Measurements from ENCODE around the gene TAF3. TPM values are rescaled to one million over a fixed set of nuclear protein-coding genes. Genes with fewer than 3 reads are reported as not detected.

Gene TAF3
- total RNA-seq, 1 donor from 2014 or later, result 9.1 TPM

- TF ChIP-seq, protein P1, sequence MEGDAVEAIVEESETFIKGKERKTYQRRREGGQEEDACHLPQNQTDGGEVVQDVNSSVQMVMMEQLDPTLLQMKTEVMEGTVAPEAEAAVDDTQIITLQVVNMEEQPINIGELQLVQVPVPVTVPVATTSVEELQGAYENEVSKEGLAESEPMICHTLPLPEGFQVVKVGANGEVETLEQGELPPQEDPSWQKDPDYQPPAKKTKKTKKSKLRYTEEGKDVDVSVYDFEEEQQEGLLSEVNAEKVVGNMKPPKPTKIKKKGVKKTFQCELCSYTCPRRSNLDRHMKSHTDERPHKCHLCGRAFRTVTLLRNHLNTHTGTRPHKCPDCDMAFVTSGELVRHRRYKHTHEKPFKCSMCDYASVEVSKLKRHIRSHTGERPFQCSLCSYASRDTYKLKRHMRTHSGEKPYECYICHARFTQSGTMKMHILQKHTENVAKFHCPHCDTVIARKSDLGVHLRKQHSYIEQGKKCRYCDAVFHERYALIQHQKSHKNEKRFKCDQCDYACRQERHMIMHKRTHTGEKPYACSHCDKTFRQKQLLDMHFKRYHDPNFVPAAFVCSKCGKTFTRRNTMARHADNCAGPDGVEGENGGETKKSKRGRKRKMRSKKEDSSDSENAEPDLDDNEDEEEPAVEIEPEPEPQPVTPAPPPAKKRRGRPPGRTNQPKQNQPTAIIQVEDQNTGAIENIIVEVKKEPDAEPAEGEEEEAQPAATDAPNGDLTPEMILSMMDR (IDR thresholded peaks at IDR 0.05), result no peak
- Mint-ChIP-seq H3K27ac (ENCODE audit: unreplicated experiment) (no peak overlapping the region), H3K4me3 (ENCODE audit: unreplicated experiment) (no peak overlapping the region), H3K36me3 (ENCODE audit: unreplicated experiment) (no peaks in the 10 kb centered on the region), H3K4me1 (ENCODE audit: unreplicated experiment) (no peaks in the 10 kb centered on the region), H3K27me3 (ENCODE audit: unreplicated experiment) (no peaks in the 10 kb centered on the region), H3K9me3 (ENCODE audit: unreplicated experiment) (no peaks in the 10 kb centered on the region)
- DNase-seq (ENCODE audit: extremely low spot score, unreplicated experiment), result no peak
Measured at GRCh38 chr10:7906128-7906527, 87.8 kb downstream of the TAF3 start.

- no peaks in the 10 kb centered on the region for H3K4me1 Mint-ChIP-seq (ENCODE audit: unreplicated experiment)
- no peak overlapping the region for H3K4me3 Mint-ChIP-seq (ENCODE audit: unreplicated experiment)
- TF ChIP-seq, protein P1 (IDR thresholded peaks at IDR 0.05), result no peak
- DNase-seq (ENCODE audit: extremely low spot score, unreplicated experiment), result no peak
- H3K9me3 Mint-ChIP-seq (ENCODE audit: unreplicated experiment), result no peaks in the 10 kb centered on the region
- no peaks in the 10 kb centered on the region for H3K27me3 Mint-ChIP-seq (ENCODE audit: unreplicated experiment)
- no peak overlapping the region for H3K27ac Mint-ChIP-seq (ENCODE audit: unreplicated experiment)
- H3K36me3 Mint-ChIP-seq (ENCODE audit: unreplicated experiment), result no peaks in the 10 kb centered on the region
Measured at GRCh38 chr10:7908541-7909210, 90.4 kb downstream of the TAF3 start.

DNA sequence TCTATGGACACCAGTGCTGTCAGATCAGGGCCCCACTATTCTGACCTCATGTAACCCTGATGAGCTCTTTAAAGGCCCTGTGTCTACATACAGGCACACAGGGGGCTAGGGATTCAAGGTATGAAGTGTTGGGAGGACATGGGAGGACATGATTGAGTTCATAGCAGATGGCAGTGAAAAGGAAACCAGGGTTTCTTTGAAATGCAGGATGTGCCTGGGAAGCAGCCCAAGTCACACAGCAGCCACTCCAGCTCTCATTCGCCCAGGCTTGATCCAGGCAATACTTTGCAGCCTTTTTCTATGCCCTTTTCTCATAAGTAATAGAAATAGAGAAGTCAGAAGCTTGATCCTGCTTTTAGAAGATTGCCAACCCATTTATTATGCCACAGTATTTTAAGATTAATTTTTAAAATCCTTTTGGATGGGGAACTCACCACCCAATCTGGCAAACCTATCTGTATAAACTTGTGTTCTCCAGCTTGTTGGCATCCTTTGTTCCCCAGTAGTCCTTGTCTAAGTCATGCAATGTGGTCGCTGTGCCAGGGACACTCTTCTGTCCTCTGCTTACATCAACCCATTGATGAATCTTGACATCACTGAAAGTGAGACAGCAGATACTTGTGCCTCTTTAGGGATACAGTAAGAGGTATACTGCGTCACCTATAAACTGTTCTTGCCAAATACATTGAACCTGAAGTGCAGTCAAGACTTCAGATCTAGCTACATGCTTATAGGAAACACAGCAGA, 95.0 kb downstream of the TAF3 start:
- Mint-ChIP-seq H3K4me1 (ENCODE audit: unreplicated experiment) (peaks cover 6% of the 10 kb centered on the region), H3K36me3 (ENCODE audit: unreplicated experiment) (no peaks in the 10 kb centered on the region), H3K27me3 (ENCODE audit: unreplicated experiment) (no peaks in the 10 kb centered on the region), H3K9me3 (ENCODE audit: unreplicated experiment) (no peaks in the 10 kb centered on the region), H3K4me3 (ENCODE audit: unreplicated experiment) (no peak overlapping the region), H3K27ac (ENCODE audit: unreplicated experiment) (no peak overlapping the region)
- TF ChIP-seq, protein P1 (IDR thresholded peaks at IDR 0.05), result no peak
- DNase-seq (ENCODE audit: extremely low spot score, unreplicated experiment), result no peak

DNA sequence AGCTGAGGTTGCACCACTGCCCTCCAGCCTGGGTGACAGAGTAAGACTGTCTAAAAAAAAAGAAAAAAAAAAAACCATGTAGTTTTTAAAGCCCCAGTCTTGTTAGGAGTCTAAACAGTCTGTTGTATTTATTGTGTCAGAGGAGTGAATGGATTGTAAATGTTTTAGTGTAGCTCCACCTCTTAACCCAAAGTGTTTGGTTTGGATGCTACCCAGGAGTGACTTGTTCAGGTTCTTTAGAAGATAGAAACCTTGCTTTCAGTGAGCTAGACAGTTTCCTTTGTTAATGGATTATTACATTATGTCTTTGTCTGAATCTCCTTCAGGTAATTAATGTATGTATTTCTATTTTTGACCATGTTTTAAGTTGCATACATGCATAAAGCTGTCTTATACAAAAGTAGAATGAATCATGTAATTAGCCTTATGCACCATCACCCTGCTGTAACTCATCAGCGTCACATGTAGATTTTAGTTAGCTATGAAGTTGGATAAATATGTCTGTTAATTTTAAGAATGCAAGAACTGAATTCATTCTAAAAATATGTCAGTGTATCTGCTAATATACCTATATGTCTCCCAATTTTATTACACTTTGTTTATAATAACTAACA, 97.7 kb downstream of the TAF3 start:
- Mint-ChIP-seq H3K27ac (ENCODE audit: unreplicated experiment) (no peak overlapping the region), H3K9me3 (ENCODE audit: unreplicated experiment) (no peaks in the 10 kb centered on the region)
- no peak for DNase-seq (ENCODE audit: extremely low spot score, unreplicated experiment)

More for the DNA sequence above, 97.7 kb downstream of the TAF3 start:
- H3K4me1 Mint-ChIP-seq (ENCODE audit: unreplicated experiment), result peaks cover 14% of the 10 kb centered on the region
- no peaks in the 10 kb centered on the region for H3K27me3 Mint-ChIP-seq (ENCODE audit: unreplicated experiment)
- no peaks in the 10 kb centered on the region for H3K36me3 Mint-ChIP-seq (ENCODE audit: unreplicated experiment)
- no peak overlapping the region for H3K4me3 Mint-ChIP-seq (ENCODE audit: unreplicated experiment)
- TF ChIP-seq, protein P1 (IDR thresholded peaks at IDR 0.05), result no peak

Data from osteocyte (in vitro differentiated cells).